CD4-positive, alpha-beta T cell treated with Interleukin-17A for 1 hour (primary cell): ENCODE data around the gene BBS9.
"Not testable (repeated sequence)": the region's sequence is repeated elsewhere in the genome, so short reads cannot be mapped to it uniquely, and the experiment has no call there.

Experiments
- DNase-seq: peaks from one replicate; pipeline ENCODE4 v3.0.0-alpha.2; 2020

BBS9 gene

GRCh38 chr7:33128990-33129805 is at the start of gene BBS9:
Gene BBS9 (plus strand): TSS chr7:33129564. CDS start chr7:33146253, 16,689 bp downstream.
- DNase-seq = peak; percentile 91

- DNase-seq = no peak
Measured at GRCh38 chr7:33079763-33080690, 49.3 kb upstream of the BBS9 start.

GRCh38 chr7:33087356-33087755 is 42.0 kb upstream of the BBS9 start:
- no peak for DNase-seq

GRCh38 chr7:33087858-33088257 is 41.5 kb upstream of the BBS9 start:
- DNase-seq = no peak

GRCh38 chr7:33089142-33089541 is 40.2 kb upstream of the BBS9 start:
- DNase-seq = no peak

GRCh38 chr7:33091111-33091531 is 38.2 kb upstream of the BBS9 start:
- no peak for DNase-seq

- no peak for DNase-seq
Measured at GRCh38 chr7:33091641-33092191, 37.6 kb upstream of the BBS9 start.

GRCh38 chr7:33093266-33093665 is 36.1 kb upstream of the BBS9 start:
- DNase-seq = no peak

GRCh38 chr7:33094745-33095275 is 34.6 kb upstream of the BBS9 start:
- not testable (repeated sequence) for DNase-seq

GRCh38 chr7:33099154-33099940 is 30.0 kb upstream of the BBS9 start:
- DNase-seq = no peak

GRCh38 chr7:33100770-33101169 is 28.6 kb upstream of the BBS9 start:
- no peak for DNase-seq

GRCh38 chr7:33101906-33102305 is 27.5 kb upstream of the BBS9 start:
- DNase-seq = no peak

- DNase-seq = peak; percentile 74
Measured at GRCh38 chr7:33107136-33108066, 22.0 kb upstream of the BBS9 start.

GRCh38 chr7:33108554-33109004 is 20.8 kb upstream of the BBS9 start:
- peak; percentile 21 for DNase-seq

- peak; percentile 81 for DNase-seq
Measured at GRCh38 chr7:33109005-33109757, 20.2 kb upstream of the BBS9 start, which contains the start of gene RP9. Gene RP9 (minus strand): TSS chr7:33109404. CDS start chr7:33109372, 32 bp downstream.

GRCh38 chr7:33109758-33110238 is 19.6 kb upstream of the BBS9 start:
- peak; percentile 2 for DNase-seq

- no peak for DNase-seq
Measured at GRCh38 chr7:33111614-33112013, 17.8 kb upstream of the BBS9 start.

- no peak for DNase-seq
Measured at GRCh38 chr7:33114976-33115375, 14.4 kb upstream of the BBS9 start.

- DNase-seq = no peak
Measured at GRCh38 chr7:33118383-33118782, 11.0 kb upstream of the BBS9 start.

- no peak for DNase-seq
Measured at GRCh38 chr7:33127085-33127484, 2.3 kb upstream of the BBS9 start.
